RWPE2 (cell line): ENCODE results near the gene CFAP57.

Experiments
- ATAC-seq: fragments of 200-7000 bp; cut with Tn5 transposase; 3 replicates; pipeline ENCODE4 v1.9.1; 2021; ENCODE audit warnings: low read depth
- DNase-seq: peaks from one replicate; pipeline ENCODE4 v3.0.0-alpha.2; 2020; ENCODE audit warnings: low spot score
- H3K27ac ChIP-seq: fragments of 450-650 bp; 2 replicates; pipeline ENCODE4 v1.5.1; 2017; ENCODE audit warnings: mild to moderate bottlenecking; ENCODE audit not compliant: poor library complexity, severe bottlenecking
- H3K27me3 ChIP-seq: fragments of 250-450 bp; sonication (Bioruptor Pico); 2 replicates; pipeline ENCODE4 v1.5.1; 2021; ENCODE audit warnings: mild to moderate bottlenecking, moderate library complexity; ENCODE audit not compliant: insufficient read depth, poor library complexity, severe bottlenecking
- H3K36me3 ChIP-seq: fragments of 250-450 bp; sonication (Bioruptor Pico); 2 replicates; pipeline ENCODE4 v1.5.1; 2020; ENCODE audit warnings: low read depth, mild to moderate bottlenecking, moderate library complexity
- H3K4me1 ChIP-seq: fragments of 250-450 bp; sonication (Bioruptor Pico); 2 replicates; pipeline ENCODE4 v1.5.1; 2021; ENCODE audit warnings: mild to moderate bottlenecking, moderate library complexity; ENCODE audit not compliant: insufficient read depth, poor library complexity, severe bottlenecking
- H3K4me3 ChIP-seq: fragments of 250-450 bp; sonication (Bioruptor Pico); 2 replicates; pipeline ENCODE4 v1.5.1; 2021; ENCODE audit warnings: mild to moderate bottlenecking, moderate library complexity; ENCODE audit not compliant: severe bottlenecking
- H3K9me3 ChIP-seq: fragments of 250-450 bp; sonication (Bioruptor Pico); 2 replicates; pipeline ENCODE4 v1.5.1; 2021; ENCODE audit warnings: mild to moderate bottlenecking, moderate library complexity; ENCODE audit not compliant: severe bottlenecking
- CTCF ChIP-seq: fragments of 450-650 bp; IDR thresholded peaks from one replicate; pipeline ENCODE4 v1.5.1; 2017; ENCODE audit warnings: mild to moderate bottlenecking, moderate library complexity; ENCODE audit not compliant: poor library complexity, severe bottlenecking

CFAP57 gene

GRCh38 chr1:43243299-43243698 is 71.2 kb downstream of the CFAP57 start:
- no peak for ATAC-seq
- no peaks in the 10 kb centered on the region for H3K27me3 ChIP-seq

GRCh38 chr1:43246466-43247213 is 74.5 kb downstream of the CFAP57 start:
- TF ChIP-seq CTCF: no peak
- no peak overlapping the region for H3K4me3 ChIP-seq
- H3K27ac ChIP-seq: no peak overlapping the region
- no peak for DNase-seq
- no peak for ATAC-seq
- no peaks in the 10 kb centered on the region for H3K4me1 ChIP-seq
- H3K36me3 ChIP-seq: no peaks in the 10 kb centered on the region
- H3K27me3 ChIP-seq: no peaks in the 10 kb centered on the region
- peaks cover 11% of the 10 kb centered on the region for H3K9me3 ChIP-seq

More at GRCh38 chr1:43243299-43243698, 71.2 kb downstream of the CFAP57 start:
- TF ChIP-seq CTCF: no peak
- no peak overlapping the region for H3K4me3 ChIP-seq
- peaks cover 10% of the 10 kb centered on the region for H3K9me3 ChIP-seq
- H3K36me3 ChIP-seq: no peaks in the 10 kb centered on the region
- no peak for DNase-seq
- H3K4me1 ChIP-seq: no peaks in the 10 kb centered on the region
- no peak overlapping the region for H3K27ac ChIP-seq

- Histone ChIP-seq H3K27ac (no peak overlapping the region), H3K9me3 (peaks cover 11% of the 10 kb centered on the region), H3K4me1 (no peaks in the 10 kb centered on the region), H3K36me3 (no peaks in the 10 kb centered on the region), H3K27me3 (no peaks in the 10 kb centered on the region), H3K4me3 (no peak overlapping the region)
- no peak for TF ChIP-seq CTCF
- DNase-seq (no peak), ATAC-seq (no peak)
These were observed 75.3 kb downstream of the CFAP57 start for GRCh38 chr1:43247256-43247921.

- H3K4me3 ChIP-seq: no peak overlapping the region
- H3K4me1 ChIP-seq: no peaks in the 10 kb centered on the region
- no peaks in the 10 kb centered on the region for H3K27me3 ChIP-seq
- no peak overlapping the region for H3K27ac ChIP-seq
- DNase-seq (no peak), ATAC-seq (no peak)
- TF ChIP-seq CTCF: no peak
- peaks cover 11% of the 10 kb centered on the region for H3K9me3 ChIP-seq
- no peaks in the 10 kb centered on the region for H3K36me3 ChIP-seq
These were observed 78.2 kb downstream of the CFAP57 start for GRCh38 chr1:43250351-43250761.

GRCh38 chr1:43251024-43251423 is 78.9 kb downstream of the CFAP57 start:
- ATAC-seq (no peak), DNase-seq (no peak)
- no peak for TF ChIP-seq CTCF
- H3K36me3 ChIP-seq: no peaks in the 10 kb centered on the region
- H3K4me3 ChIP-seq: no peak overlapping the region
- no peaks in the 10 kb centered on the region for H3K4me1 ChIP-seq
- peaks cover 11% of the 10 kb centered on the region for H3K9me3 ChIP-seq
- no peaks in the 10 kb centered on the region for H3K27me3 ChIP-seq
- H3K27ac ChIP-seq: no peak overlapping the region
